NCI-H2227 treated with DMSO at 0.1 percent for 48 hours (cell line): ENCODE data around the gene LRRC40.

Source experiments
- DNase-seq: peaks from one replicate; lab custom pipeline; 2025; lab: John Stamatoyannopoulos, UW

The LRRC40 gene

DNA sequence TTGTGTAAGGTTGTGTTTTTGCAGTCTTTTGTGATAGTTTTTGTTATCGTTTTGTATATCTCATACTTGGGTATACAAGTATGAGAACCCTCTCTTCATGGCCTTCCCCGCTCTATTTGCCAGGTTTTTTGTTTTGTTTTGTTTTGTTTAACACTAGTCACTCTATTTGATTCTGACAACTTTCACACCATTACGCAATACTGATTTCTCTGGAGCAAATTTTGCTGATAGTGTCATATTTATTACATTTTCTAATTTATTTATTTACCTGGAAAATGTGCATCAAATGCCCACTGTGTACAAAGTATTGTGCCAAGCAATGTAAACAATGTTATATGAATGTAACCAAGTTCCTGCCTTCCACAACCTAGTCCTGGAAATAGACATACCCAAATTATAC is 90.1 kb downstream of the LRRC40 start:
- DNase-seq: no peak

DNA sequence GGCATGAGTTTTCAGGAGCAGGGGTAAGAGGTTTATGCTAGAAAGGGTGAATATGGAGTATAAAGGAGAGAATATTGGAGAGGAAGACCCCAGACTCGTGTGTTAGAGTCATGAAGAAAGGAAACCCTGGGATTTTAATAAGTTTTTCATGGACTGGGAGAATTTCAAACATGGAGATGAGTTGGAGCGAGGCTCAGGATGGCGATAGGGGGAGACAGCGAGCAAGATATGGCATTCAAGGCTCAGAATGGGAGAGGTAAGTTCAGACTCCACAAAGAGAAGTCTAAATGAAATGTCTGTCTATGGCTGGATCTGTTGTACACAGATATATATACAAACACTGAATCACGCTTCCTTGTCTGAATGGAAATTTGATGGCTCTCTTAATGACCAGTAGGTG is 92.5 kb downstream of the LRRC40 start:
- DNase-seq: no peak

DNA sequence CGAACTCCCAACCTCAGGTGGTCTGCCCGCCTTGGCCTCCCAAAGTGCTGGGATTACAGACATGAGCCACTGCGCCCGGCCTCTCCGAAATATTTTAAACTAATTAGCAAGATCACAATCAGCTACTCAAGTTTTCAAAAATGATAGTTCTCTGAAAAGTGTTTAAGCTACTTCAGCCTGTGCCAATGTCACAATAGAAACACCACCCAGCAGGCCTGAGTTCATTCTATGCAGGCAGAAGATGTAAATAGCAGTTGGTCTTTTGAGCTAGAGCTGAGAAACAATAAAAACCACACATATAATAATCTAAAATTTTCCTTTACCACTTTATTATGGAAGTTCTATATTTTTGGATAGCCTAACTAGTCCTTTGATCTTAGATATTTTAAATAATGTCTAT is 96.1 kb downstream of the LRRC40 start:
- DNase-seq: no peak

DNA sequence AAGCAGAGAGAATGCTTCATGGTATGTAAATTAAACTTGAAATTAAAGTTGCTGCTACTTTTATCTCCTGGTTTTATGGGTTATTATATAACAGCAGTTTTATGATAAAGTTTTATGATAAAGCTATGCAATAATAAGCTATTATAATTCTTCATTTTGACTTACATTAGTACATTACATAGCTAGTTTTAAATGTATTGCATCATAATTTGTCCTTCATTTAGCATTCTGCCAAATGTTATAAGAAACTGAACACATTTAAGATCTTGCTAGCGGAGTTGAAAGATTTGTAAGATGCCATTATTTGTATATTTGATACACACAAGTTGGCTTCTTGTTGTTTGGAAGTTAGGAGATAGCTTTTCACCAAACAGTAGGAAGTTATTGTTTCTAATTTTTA is 101.6 kb downstream of the LRRC40 start:
- DNase-seq: no peak

DNA sequence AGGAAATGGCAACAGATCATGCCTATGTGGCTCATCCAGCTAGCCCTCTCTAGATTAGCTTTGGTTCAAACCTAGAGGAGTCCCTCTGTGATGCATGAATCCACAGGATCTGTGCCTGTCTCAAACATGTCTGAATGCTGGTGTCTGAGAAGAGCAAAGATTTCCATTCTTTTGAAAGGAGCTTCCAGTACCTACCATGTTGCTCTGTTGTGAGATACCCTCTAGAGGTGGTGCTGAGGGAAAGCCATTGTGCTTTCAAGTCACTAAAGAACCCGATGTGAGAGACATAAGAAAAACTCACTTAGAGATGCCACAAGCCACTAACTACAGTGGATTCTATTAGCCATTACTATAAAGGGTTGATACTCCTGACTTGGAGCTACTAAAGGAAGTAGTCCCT is 103.6 kb downstream of the LRRC40 start:
- no peak for DNase-seq

DNA sequence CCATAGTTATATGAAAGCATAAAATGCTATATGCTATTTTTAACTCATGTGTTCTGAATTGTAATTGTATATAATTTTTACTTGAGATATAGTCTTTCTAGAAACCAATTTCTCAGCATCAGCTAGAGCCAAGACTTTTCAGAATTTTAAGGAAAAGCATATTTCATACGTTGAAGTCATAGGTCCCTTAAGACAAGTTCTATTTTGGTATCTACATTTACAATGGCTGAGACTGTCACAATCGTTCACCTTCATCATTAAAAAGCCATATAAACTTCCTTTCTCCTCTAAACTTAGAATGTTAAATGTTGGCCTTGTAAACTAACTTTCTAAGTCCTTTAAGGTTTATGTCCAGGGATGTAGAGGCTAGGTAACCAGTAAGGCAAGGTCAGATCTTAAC is 104.1 kb downstream of the LRRC40 start:
- DNase-seq: no peak
